ENCODE data around the gene PTH1R.

GRCh38 chr3:46897031-46897430, 19.5 kb downstream of the PTH1R start:
- TF ChIP-seq POLR2AphosphoS5 (IDR thresholded peaks at IDR 0.05; ENCODE audit: borderline replicate concordance, low read depth, low read length) (no peak), EZH2 (IDR thresholded peaks at IDR 0.05) (no peak)
